ENCODE data around the gene MRPL54. TPM values are rescaled to one million over a fixed set of nuclear protein-coding genes. Genes with fewer than 3 reads are reported as not detected.

Gene MRPL54
- total RNA-seq, 4 donors from 2014 or later: 23.3 to 86.3 (median 63.3) TPM

GRCh38 chr19:3800996-3801395 lies 38.5 kb downstream of the MRPL54 start:
- H3K27me3 ChIP-seq: peaks cover 50 to 72% (median 63%) of the 10 kb centered on the region in 3 donors
- in situ Hi-C loops (cut with MboI; ENCODE audit: low sequenced_read_pairs in 4 of 4) (no loop called here), intact Hi-C loops (cut with DNase I; ENCODE audit: low total_unique reads) (no loop called here)
- ATAC-seq (no peak), DNase-seq (no peak)
- no peak overlapping the region for H3K27ac ChIP-seq
- TF ChIP-seq, protein P1, sequence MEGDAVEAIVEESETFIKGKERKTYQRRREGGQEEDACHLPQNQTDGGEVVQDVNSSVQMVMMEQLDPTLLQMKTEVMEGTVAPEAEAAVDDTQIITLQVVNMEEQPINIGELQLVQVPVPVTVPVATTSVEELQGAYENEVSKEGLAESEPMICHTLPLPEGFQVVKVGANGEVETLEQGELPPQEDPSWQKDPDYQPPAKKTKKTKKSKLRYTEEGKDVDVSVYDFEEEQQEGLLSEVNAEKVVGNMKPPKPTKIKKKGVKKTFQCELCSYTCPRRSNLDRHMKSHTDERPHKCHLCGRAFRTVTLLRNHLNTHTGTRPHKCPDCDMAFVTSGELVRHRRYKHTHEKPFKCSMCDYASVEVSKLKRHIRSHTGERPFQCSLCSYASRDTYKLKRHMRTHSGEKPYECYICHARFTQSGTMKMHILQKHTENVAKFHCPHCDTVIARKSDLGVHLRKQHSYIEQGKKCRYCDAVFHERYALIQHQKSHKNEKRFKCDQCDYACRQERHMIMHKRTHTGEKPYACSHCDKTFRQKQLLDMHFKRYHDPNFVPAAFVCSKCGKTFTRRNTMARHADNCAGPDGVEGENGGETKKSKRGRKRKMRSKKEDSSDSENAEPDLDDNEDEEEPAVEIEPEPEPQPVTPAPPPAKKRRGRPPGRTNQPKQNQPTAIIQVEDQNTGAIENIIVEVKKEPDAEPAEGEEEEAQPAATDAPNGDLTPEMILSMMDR (IDR thresholded peaks at IDR 0.05 in 4 of 5, conservative IDR thresholded peaks at IDR 0.05 in 1 of 5): no peak
- H3K9me3 ChIP-seq: no peaks in the 10 kb centered on the region
- H3K4me1 ChIP-seq: peaks cover 0 to 3% of the 10 kb centered on the region in 2 donors
- no peak overlapping the region for H3K4me3 ChIP-seq
- H3K36me3 ChIP-seq: no peaks in the 10 kb centered on the region

DNA sequence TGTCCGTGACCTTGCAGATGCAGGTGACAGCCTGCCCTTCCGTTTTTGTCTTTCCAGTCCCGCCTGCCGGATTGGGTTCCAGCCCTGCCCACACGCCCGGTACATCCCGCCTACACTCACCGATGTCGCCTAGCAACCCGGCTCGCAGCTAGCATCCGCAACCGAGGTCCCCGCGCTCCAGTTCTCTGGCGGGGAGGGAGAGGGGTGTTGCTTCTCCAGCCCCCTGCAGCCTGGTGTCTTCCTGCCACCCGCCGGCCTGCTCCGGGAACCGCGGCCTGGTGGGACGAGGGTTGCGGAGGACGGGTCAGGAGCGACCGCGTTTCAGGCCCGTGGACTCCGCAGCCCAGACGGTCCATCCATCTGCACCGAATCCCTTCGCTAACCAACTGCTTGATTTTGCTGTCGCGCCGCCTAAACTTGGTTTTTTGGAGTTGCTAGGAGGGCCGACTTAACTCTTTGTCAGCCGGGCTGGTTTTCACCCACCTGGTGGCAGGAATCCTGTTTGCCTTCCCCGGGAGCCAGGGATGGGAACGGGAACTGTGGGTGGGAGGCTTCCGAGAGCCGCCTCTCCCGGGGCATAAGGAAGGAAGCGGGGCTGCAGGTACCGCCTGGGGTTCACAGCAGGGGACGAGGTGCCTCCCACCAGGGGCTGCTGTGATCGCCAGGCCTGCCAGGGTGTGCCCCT lies 39.1 kb downstream of the MRPL54 start:
- TF ChIP-seq POLR2A (IDR thresholded peaks at IDR 0.05): no peak
- TF ChIP-seq, protein P1 (IDR thresholded peaks at IDR 0.05 in 4 of 5, conservative IDR thresholded peaks at IDR 0.05 in 1 of 5): no peak
- intact Hi-C loops (cut with DNase I; ENCODE audit: low total_unique reads): no loop called here
- in situ Hi-C loops (cut with MboI; ENCODE audit: low sequenced_read_pairs in 4 of 4): no loop called here
- Histone ChIP-seq H3K4me3 (no peak overlapping the region), H3K36me3 (no peaks in the 10 kb centered on the region), H3K27me3 (peaks cover 50 to 66% (median 64%) of the 10 kb centered on the region in 3 donors), H3K4me1 (peaks cover 0 to 3% of the 10 kb centered on the region in 2 donors), H3K27ac (no peak overlapping the region), H3K9me3 (no peaks in the 10 kb centered on the region)
- no peak for DNase-seq
- no peak for ATAC-seq

GRCh38 chr19:3803114-3803888 lies 40.8 kb downstream of the MRPL54 start:
- H3K4me1 ChIP-seq: peaks cover 0 to 3% of the 10 kb centered on the region in 2 donors
- H3K36me3 ChIP-seq: no peaks in the 10 kb centered on the region
- DNase-seq (no peak), ATAC-seq (no peak)
- no peak overlapping the region for H3K27ac ChIP-seq
- in situ Hi-C loops (cut with MboI; ENCODE audit: low sequenced_read_pairs in 4 of 4) (no loop called here), intact Hi-C loops (cut with DNase I; ENCODE audit: low total_unique reads) (no loop called here)
- no peaks in the 10 kb centered on the region for H3K9me3 ChIP-seq
- no peak overlapping the region for H3K4me3 ChIP-seq
- TF ChIP-seq POLR2A (IDR thresholded peaks at IDR 0.05): no peak
- TF ChIP-seq, protein P1 (IDR thresholded peaks at IDR 0.05 in 4 of 5, conservative IDR thresholded peaks at IDR 0.05 in 1 of 5): no peak
- peaks cover 50 to 62% (median 61%) of the 10 kb centered on the region in 3 donors for H3K27me3 ChIP-seq

- Histone ChIP-seq H3K36me3 (no peaks in the 10 kb centered on the region), H3K4me1 (peaks cover 0 to 3% of the 10 kb centered on the region in 2 donors), H3K27me3 (peaks cover 44 to 59% (median 57%) of the 10 kb centered on the region in 3 donors), H3K27ac (no peak overlapping the region), H3K9me3 (no peaks in the 10 kb centered on the region), H3K4me3 (no peak overlapping the region)
- DNase-seq: no peak
- ATAC-seq: no peak
- in situ Hi-C loops (cut with MboI; ENCODE audit: low sequenced_read_pairs in 4 of 4): no loop called here
- TF ChIP-seq, protein P1 (IDR thresholded peaks at IDR 0.05 in 4 of 5, conservative IDR thresholded peaks at IDR 0.05 in 1 of 5): no peak
- TF ChIP-seq POLR2A (IDR thresholded peaks at IDR 0.05): no peak
- intact Hi-C loops (cut with DNase I; ENCODE audit: low total_unique reads): no loop called here
Measured at GRCh38 chr19:3803986-3804385, 41.5 kb downstream of the MRPL54 start.
